RWPE1 (cell line): Measurements from ENCODE around the gene ZFP36L2.

Experiments used
- CTCF ChIA-PET: fragments of 350-600 bp; sonication (Branson Sonifier 250); formaldehyde crosslinking; extraction: SDS; loops from one replicate; lab custom pipeline; 2021; lab: Yijun Ruan, JAX
- POLR2A ChIA-PET: fragments of 400-600 bp; formaldehyde crosslinking; extraction: SDS; loops from one replicate; lab custom pipeline; 2020; ENCODE audit warnings: antibody characterized with exemption; ENCODE audit not compliant: low non-redundant PET; lab: Yijun Ruan, JAX
- DNase-seq: peaks from one replicate; pipeline ENCODE4 v3.0.0; 2012; ENCODE audit warnings: low spot score
- H3K27ac ChIP-seq: fragments of 450-650 bp; 2 replicates; pipeline ENCODE4 v1.5.1; 2017
- CTCF ChIP-seq: fragments of 450-650 bp; conservative IDR thresholded peaks from 2 replicates; pipeline ENCODE4 v1.5.1; 2017; ENCODE audit warnings: low read depth, mild to moderate bottlenecking

Gene ZFP36L2

GRCh38 chr2:43240766-43241150 lies 14.4 kb upstream of the ZFP36L2 start:
- ChIA-PET POLR2A (no interaction called here), CTCF (no interaction called here)
- peak overlapping the region; percentile 17; the same call in 1 of the 2 replicates for H3K27ac ChIP-seq
- no peak for DNase-seq
- TF ChIP-seq CTCF = no peak

DNA sequence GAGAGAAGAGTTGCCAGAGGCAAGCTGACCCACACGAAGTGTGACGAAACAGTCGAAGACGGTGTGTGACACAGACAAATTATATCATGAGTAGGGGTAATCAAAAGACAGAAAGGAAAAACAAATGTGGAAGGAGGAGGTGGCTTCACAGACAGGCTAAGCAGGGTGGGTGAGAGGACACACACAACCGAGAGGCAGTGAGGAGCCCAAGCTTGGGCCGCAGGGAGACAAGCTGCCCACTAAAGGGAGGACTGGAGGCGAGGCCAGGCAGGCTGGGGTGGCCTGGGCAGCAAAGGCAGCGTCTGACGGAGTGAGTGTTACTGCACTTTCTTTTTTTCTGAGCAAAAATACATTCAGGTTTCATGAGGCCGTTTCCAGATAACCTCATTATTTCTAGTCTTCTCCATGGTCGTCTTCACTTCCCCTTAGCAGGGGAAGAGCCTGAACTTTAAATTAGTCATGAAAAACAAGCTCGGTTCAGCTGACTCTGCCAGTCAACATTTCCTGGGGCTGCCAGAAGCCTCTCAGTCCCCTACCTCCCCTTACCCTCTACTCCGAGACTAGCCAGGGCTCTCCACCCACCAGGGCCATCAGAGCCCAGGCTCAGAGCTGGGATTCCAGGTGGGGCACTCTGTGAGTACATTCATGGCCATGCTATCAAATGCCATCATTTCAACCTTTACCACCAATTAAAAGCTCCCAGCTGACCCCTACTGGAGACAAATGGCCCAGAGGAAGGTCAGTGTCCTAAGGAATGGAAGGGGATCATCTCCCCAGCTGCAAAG lies 13.8 kb upstream of the ZFP36L2 start:
- peak overlapping the region; percentile 17; the same call in 1 of the 2 replicates for H3K27ac ChIP-seq
- TF ChIP-seq CTCF = no peak
- CTCF ChIA-PET = interaction anchor here (0.6 kb wide), 1 partner anchor 294 kb away, joined by 3 read pairs; no protein-coding TSS in a partner anchor
- no peak for DNase-seq
- POLR2A ChIA-PET = no interaction called here

DNA sequence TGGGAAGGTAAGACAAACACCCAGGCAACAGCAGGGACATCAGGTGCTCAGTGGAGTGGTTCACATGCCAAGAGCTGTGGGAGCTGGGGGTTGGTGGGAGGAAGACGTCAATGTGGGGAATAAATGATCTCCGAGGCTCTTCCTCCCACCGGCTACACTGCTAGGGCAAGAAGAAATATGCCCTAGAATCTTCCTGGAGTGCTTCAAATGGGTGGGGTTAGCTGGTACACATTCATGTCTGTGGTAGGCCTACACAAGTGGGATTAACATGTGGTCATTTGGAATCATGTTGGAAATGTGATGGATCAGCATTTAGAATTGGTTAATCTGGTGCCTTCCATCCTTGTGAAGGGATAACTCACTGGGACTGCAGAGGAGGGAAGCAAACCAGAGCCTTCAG lies 12.4 kb upstream of the ZFP36L2 start:
- no peak for TF ChIP-seq CTCF

GRCh38 chr2:43238176-43238575 lies 11.8 kb upstream of the ZFP36L2 start:
- no peak for DNase-seq
- H3K27ac ChIP-seq = no peak overlapping the region
- ChIA-PET POLR2A (no interaction called here), CTCF (no interaction called here)
- no peak for TF ChIP-seq CTCF

More for the DNA sequence above, 12.4 kb upstream of the ZFP36L2 start:
- H3K27ac ChIP-seq = no peak overlapping the region
- ChIA-PET POLR2A (no interaction called here), CTCF (no interaction called here)
- DNase-seq = no peak

GRCh38 chr2:43233218-43234212 lies 7.1 kb upstream of the ZFP36L2 start:
- TF ChIP-seq CTCF = no peak
- CTCF ChIA-PET = interaction anchor here (0.6 to 1.6 kb wide), 4 partner anchors 33 to 373 kb away, joined by 3 to 6 read pairs (median 4); no protein-coding TSS in a partner anchor
- POLR2A ChIA-PET = no interaction called here
- no peak for DNase-seq
- peak overlapping the region; percentile 31; the same call in 1 of the 2 replicates for H3K27ac ChIP-seq
